ENCODE measurements around the gene AKAP10.

DNA sequence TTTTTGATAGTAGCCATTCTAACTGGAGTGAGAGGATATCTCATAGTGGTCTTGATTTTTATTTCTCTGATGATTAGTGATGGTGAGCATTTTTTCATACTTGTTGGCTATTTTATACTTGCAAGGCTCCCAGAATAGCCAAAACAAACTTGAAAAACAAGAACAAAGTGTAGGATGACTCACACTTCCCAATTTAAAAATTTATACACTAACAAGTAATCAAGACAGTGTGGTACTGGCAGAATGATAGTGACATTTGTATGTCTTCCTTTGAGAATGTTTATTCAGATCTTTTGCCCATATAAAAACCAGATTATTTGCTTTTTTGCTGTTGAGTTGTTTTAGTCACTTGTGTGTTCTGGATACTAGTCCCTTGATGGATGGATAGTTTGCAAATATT, 49.3 kb upstream of the AKAP10 start:
- TF ChIP-seq CTCF (conservative IDR thresholded peaks at IDR 0.05) (no peak), ZFX (IDR thresholded peaks at IDR 0.05) (no peak)
